C4-2B (cell line): Measurements from ENCODE around the gene ADAM22.
"Not testable (repeated sequence)": the region's sequence is repeated elsewhere in the genome, so short reads cannot be mapped to it uniquely, and the experiment has no call there.

ENCODE experiments used
- H3K27ac ChIP-seq: fragments of 450-650 bp; 2 replicates; pipeline ENCODE4 v1.5.1; 2017
- CTCF ChIP-seq: fragments of 450-650 bp; conservative IDR thresholded peaks from 2 replicates; pipeline ENCODE4 v1.5.1; 2017; ENCODE audit warnings: mild to moderate bottlenecking
- ZFX ChIP-seq: fragments of 450-650 bp; IDR thresholded peaks from 2 replicates; pipeline ENCODE4 v1.6.1; 2017

Gene ADAM22

GRCh38 chr7:87934699-87935383 is 790 bp downstream of the ADAM22 start:
- H3K27ac ChIP-seq: peak overlapping the region; percentile 63
- TF ChIP-seq ZFX: no peak

DNA sequence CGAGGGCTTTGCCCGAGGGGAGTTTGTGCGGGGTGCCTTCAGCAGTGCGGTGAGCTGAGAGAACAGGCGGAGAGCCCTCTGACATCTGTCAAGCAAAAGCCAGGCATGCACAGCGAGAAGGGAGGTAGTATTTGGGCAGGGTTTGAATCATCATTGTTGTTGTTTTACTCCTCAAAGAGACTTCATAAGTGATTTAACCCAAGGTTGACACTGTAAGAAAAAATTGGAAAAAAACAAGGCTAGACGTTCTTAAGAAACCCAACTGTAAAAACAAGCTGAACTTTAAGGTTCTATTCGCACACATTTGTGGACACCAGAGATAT is 1.3 kb downstream of the ADAM22 start:
- TF ChIP-seq CTCF (no peak), ZFX (no peak)

GRCh38 chr7:87941138-87941537 is 7.1 kb downstream of the ADAM22 start:
- TF ChIP-seq ZFX (no peak), CTCF (no peak)

More for the DNA sequence above, 1.3 kb downstream of the ADAM22 start:
- H3K27ac ChIP-seq: no peak overlapping the region

GRCh38 chr7:87944547-87944946 is 10.5 kb downstream of the ADAM22 start:
- no peak overlapping the region for H3K27ac ChIP-seq
- no peak for TF ChIP-seq CTCF
- TF ChIP-seq ZFX: no peak

More at GRCh38 chr7:87941138-87941537, 7.1 kb downstream of the ADAM22 start:
- H3K27ac ChIP-seq: no peak overlapping the region

GRCh38 chr7:87945926-87946325 is 11.9 kb downstream of the ADAM22 start:
- H3K27ac ChIP-seq: not testable (repeated sequence)

GRCh38 chr7:87948371-87948770 is 14.3 kb downstream of the ADAM22 start:
- no peak overlapping the region for H3K27ac ChIP-seq
- TF ChIP-seq CTCF (no peak), ZFX (no peak)

GRCh38 chr7:87959336-87959735 is 25.3 kb downstream of the ADAM22 start:
- no peak for TF ChIP-seq CTCF
- no peak for TF ChIP-seq ZFX
- no peak overlapping the region for H3K27ac ChIP-seq

DNA sequence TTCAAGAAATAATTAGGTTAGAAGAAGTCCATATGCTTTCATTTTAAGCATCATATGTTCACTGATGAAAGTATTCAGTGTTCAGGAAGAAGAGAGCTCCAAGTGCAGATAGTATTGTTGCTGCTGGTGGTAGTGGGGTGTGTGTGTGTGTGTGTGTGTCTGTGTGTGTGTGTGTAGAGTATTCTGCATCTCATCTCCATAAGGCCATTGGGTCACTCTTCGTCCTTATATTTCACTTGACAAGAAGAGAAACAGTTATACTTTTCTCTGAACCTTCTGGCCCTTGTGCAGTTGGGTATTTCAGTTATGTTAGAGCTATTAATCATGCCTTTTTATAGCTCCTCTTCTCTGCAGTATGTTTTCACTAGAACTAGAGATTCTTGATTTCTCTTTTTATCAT is 26.2 kb downstream of the ADAM22 start:
- H3K27ac ChIP-seq: no peak overlapping the region
- TF ChIP-seq ZFX: no peak
- no peak for TF ChIP-seq CTCF

DNA sequence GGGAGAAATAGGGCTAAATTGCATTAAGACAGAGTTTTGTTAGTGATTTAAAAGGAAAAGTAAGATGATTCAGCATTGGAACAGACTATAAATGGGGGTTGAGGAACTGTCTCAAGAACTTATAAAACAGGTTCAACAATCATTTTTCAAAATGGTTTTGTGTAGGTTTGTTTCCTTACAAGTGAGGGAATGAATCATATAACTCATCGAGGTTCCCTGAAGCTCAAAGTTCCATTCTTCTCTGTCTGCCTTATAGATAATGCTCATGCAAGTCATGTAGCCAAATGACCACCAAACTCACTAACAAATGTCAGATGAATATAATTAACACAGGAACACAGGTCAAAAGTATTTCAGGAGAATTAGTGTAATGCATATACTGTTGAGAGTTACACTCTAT is 27.7 kb downstream of the ADAM22 start:
- TF ChIP-seq ZFX: no peak
- TF ChIP-seq CTCF: no peak

More for the DNA sequence above, 27.7 kb downstream of the ADAM22 start:
- no peak overlapping the region for H3K27ac ChIP-seq
